Stimulated activated naive CD8-positive, alpha-beta T cell treated with anti-CD3 and anti-CD28 coated beads, Interleukin-15, amount 100 ng/mL, for 72 hours (primary cell): ENCODE results near the gene PDHB.
A peak's percentile ranks its signal among the peaks of the same experiment; 100 is the strongest.

ENCODE experiments used
- ATAC-seq: fragments of 150-1000 bp; cut with Tn5 transposase; 2 replicates; pipeline ENCODE4 v1.10.0; 2021; ENCODE audit warnings: mild to moderate bottlenecking, moderate library complexity
- DNase-seq, 2 donors: peaks; one replicate each; pipeline ENCODE4 v3.0.0; 2021 to 2022
- H3K27ac Mint-ChIP-seq, 2 donors: one replicate each; pipeline ENCODE4 v1.8.0; 2022; ENCODE audit warnings: mild to moderate bottlenecking in 2 of 2, mixed read lengths in 2 of 2, moderate library complexity in 2 of 2
- H3K27me3 Mint-ChIP-seq: one replicate; pipeline ENCODE4 v1.8.0; 2022; ENCODE audit warnings: mixed read lengths
- H3K4me1 Mint-ChIP-seq: one replicate; pipeline ENCODE4 v1.8.0; 2022; ENCODE audit warnings: mild to moderate bottlenecking, mixed read lengths
- H3K4me3 Mint-ChIP-seq, 2 donors: one replicate each; pipeline ENCODE4 v1.8.0; 2022; ENCODE audit warnings: mild to moderate bottlenecking in 2 of 2, mixed read lengths in 2 of 2, moderate library complexity in 1 of 2
- H3K9me3 Mint-ChIP-seq, 2 donors: one replicate each; pipeline ENCODE4 v1.8.0; 2022; ENCODE audit warnings: mixed read lengths in 2 of 2

PDHB gene

GRCh38 chr3:58422756-58423325 lies 10.8 kb downstream of the PDHB start:
- DNase-seq = no peak
- H3K9me3 Mint-ChIP-seq = no peaks in the 10 kb centered on the region
- H3K4me1 Mint-ChIP-seq = no peaks in the 10 kb centered on the region
- H3K27me3 Mint-ChIP-seq = no peaks in the 10 kb centered on the region
- peak overlapping the region in 1 of 2 donors; percentile 7 for H3K27ac Mint-ChIP-seq
- ATAC-seq = no peak
- no peak overlapping the region for H3K4me3 Mint-ChIP-seq

DNA sequence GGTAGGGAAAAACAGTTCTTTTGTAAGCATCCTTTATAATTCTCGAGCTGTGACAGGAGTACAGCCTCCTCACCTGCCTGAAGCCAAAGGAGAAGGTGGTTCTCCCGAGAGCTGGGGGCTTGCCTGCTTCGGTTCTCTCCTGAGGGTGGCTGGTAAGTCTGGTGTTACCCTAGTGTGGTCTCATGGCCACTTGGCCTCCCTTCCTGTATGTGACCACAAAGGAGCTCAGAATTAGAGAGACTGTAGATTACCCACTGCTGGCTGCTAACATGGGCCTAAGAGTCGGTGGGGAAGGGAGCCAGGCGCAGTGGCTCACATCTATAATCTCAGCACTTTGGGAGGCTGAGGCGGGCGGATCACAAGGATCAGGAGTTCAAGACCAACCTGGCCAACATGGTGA lies 12.6 kb downstream of the PDHB start:
- Mint-ChIP-seq H3K9me3 (no peaks in the 10 kb centered on the region), H3K4me1 (no peaks in the 10 kb centered on the region), H3K4me3 (no peak overlapping the region), H3K27ac (peak overlapping the region in 1 of 2 donors; percentile 77), H3K27me3 (no peaks in the 10 kb centered on the region)
- DNase-seq (no peak), ATAC-seq (no peak)

DNA sequence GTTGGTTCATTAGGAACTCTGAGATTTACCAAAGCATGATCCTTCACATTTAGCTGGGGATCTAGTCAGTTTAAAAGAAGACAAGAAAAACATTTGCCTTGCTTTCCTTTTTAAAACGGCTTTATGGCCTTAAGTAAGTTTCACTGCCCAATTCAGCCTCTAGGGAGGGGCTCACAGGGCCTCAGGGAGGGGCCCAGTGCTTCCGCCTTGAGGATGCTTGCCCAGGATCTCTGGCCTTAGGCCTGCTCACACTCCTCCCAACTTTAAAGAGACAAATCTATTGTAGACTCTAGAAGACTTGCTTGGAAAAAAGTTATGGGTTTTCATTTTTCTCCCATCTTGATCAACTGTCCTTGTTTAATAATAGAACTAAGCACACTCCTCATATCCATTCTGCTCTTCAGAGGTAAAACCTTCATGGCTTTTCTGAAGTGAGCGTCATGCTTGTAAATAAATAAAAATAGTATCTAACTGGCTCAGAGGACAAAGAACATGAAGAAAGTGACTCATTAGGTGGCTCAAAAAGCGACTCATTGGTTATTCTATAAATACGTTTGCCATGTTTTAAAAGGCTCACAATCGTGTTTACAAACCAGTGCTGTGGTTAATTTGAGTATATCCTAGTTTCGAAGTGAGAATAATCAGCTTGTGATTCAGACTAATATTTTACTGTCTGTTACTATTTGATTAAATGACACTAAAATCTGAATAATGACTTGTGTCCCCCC lies 13.7 kb downstream of the PDHB start:
- peak overlapping the region in 1 of 2 donors; percentile 63 for H3K27ac Mint-ChIP-seq
- no peak overlapping the region for H3K4me3 Mint-ChIP-seq
- no peaks in the 10 kb centered on the region for H3K9me3 Mint-ChIP-seq
- no peak for ATAC-seq
- H3K27me3 Mint-ChIP-seq = no peaks in the 10 kb centered on the region
- DNase-seq = no peak
- no peaks in the 10 kb centered on the region for H3K4me1 Mint-ChIP-seq

DNA sequence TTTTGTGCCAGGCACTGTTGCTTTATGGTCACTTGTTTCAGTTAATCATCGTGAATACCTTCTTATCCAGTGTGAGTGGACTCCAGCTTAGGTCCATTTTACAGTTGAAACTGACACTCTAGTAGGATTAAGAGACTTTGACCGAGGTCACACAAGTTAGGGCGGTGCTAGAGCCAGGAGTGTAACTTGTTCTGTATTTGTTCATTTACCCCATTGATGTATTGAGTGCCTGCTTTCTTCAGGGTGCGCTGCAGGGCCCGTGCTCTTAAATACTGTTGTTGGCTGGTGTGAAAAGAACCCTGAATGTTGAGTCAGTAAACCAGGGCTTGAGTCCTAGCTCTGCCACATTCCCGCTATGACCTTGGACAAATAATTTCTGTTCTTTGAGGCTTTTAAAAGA lies 15.4 kb downstream of the PDHB start:
- Mint-ChIP-seq H3K27me3 (no peaks in the 10 kb centered on the region), H3K27ac (no peak overlapping the region), H3K9me3 (no peaks in the 10 kb centered on the region), H3K4me1 (peaks cover 6% of the 10 kb centered on the region), H3K4me3 (no peak overlapping the region)
- ATAC-seq = no peak
- DNase-seq = no peak

GRCh38 chr3:58417075-58417474 lies 16.6 kb downstream of the PDHB start:
- Mint-ChIP-seq H3K9me3 (no peaks in the 10 kb centered on the region), H3K27ac (no peak overlapping the region), H3K4me1 (peaks cover 6% of the 10 kb centered on the region), H3K27me3 (no peaks in the 10 kb centered on the region), H3K4me3 (no peak overlapping the region)
- no peak for ATAC-seq
- no peak for DNase-seq

- Mint-ChIP-seq H3K4me1 (peaks cover 6% of the 10 kb centered on the region), H3K27me3 (no peaks in the 10 kb centered on the region), H3K9me3 (no peaks in the 10 kb centered on the region), H3K4me3 (no peak overlapping the region), H3K27ac (no peak overlapping the region)
- ATAC-seq (no peak), DNase-seq (no peak)
Observed at GRCh38 chr3:58416191-58416590, 17.4 kb downstream of the PDHB start.

DNA sequence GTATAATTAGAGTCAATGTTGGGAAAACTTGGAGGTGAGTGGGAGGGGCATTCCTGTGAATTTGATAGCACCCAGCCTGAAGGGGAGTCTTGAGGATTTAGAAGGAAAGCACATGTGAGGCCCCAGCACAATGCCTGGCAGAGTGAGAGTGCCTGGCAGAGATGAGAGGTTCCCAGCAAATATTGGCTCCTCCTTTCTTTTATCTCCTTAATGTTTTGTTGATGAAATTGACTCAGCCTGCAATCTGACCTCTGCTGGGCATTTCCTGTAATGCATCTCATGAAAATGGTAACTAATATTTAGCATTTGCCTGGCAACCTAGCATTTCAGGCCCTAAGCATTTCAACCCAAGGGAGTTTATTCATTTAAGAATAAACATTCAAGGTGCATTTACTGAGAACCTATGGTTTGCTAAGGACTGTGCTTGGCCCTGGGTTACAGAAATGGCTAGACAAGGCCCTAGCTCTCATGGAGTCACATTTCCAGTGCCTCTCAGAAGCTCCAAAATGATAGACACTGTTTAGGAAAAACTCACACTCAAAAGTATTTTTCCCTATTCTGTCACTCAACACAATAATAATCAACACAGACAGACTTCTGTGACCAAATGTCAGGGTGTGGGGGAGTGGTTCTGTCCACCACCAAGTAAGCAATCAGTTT lies 19.0 kb downstream of the PDHB start:
- Mint-ChIP-seq H3K9me3 (no peaks in the 10 kb centered on the region), H3K4me1 (peaks cover 6% of the 10 kb centered on the region), H3K27me3 (no peaks in the 10 kb centered on the region), H3K4me3 (no peak overlapping the region), H3K27ac (peak overlapping the region in 1 of 2 donors; percentile 82)
- peak; percentile 71 for ATAC-seq
- peak; percentile 44 to 45 for DNase-seq

- H3K27ac Mint-ChIP-seq = peak overlapping the region in 1 of 2 donors; percentile 9
- ATAC-seq (peak; percentile 39), DNase-seq (no peak)
- H3K4me3 Mint-ChIP-seq = no peak overlapping the region
- peaks cover 6% of the 10 kb centered on the region for H3K4me1 Mint-ChIP-seq
- H3K9me3 Mint-ChIP-seq = no peaks in the 10 kb centered on the region
- H3K27me3 Mint-ChIP-seq = no peaks in the 10 kb centered on the region
Observed at GRCh38 chr3:58411851-58412830, 21.5 kb downstream of the PDHB start.

- no peak overlapping the region for H3K27ac Mint-ChIP-seq
- no peak overlapping the region for H3K4me3 Mint-ChIP-seq
- H3K27me3 Mint-ChIP-seq = no peaks in the 10 kb centered on the region
- H3K9me3 Mint-ChIP-seq = no peaks in the 10 kb centered on the region
- H3K4me1 Mint-ChIP-seq = peaks cover 6% of the 10 kb centered on the region
- no peak for ATAC-seq
- no peak for DNase-seq
Observed at GRCh38 chr3:58411036-58411435, 22.6 kb downstream of the PDHB start.

GRCh38 chr3:58409663-58410062 lies 24.0 kb downstream of the PDHB start:
- peaks cover 6% of the 10 kb centered on the region for H3K4me1 Mint-ChIP-seq
- no peak for DNase-seq
- H3K27ac Mint-ChIP-seq = no peak overlapping the region
- H3K9me3 Mint-ChIP-seq = no peaks in the 10 kb centered on the region
- H3K4me3 Mint-ChIP-seq = no peak overlapping the region
- ATAC-seq = no peak
- H3K27me3 Mint-ChIP-seq = no peaks in the 10 kb centered on the region

DNA sequence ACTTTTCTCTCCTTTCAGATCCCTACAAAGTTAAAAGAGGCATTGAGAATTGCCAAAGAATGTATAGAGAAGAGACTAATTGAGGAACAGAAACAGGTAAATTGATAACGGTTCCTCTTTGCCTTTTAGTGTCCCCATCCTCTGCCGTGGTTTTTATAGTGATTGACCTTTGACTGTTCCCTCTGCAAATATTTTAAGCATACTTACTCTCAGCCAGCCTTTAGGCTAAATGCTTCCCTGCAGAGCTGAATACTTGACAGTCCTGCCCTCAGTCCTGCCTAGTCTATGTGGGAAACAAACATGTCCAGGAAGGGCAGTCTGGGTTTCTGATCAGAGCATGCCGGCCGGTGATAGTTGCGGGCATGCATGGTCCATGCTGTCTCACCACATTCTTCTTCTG lies 24.7 kb downstream of the PDHB start:
- Mint-ChIP-seq H3K27me3 (no peaks in the 10 kb centered on the region), H3K27ac (peak overlapping the region in 1 of 2 donors; percentile 3), H3K4me3 (no peak overlapping the region), H3K4me1 (no peaks in the 10 kb centered on the region), H3K9me3 (no peaks in the 10 kb centered on the region)
- DNase-seq (no peak), ATAC-seq (no peak)

DNA sequence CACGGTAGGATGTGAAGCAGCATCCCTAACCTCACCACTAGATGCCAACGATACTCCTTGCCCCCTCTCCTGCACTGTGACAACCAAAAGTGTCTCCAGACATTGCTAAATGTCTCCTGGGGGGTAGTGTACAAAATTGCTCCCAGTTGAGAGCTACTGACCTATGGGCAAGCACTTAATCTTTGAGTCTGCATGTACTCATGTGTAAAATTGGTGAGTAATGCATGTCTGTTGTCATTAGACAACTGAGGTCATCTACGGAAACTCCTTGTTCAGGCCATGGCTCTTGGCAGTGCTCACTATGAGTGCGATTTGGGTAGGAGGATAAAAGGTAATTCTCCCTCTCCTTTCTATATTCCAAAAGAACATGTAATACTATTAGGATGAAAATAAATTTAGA lies 29.2 kb downstream of the PDHB start:
- Mint-ChIP-seq H3K9me3 (no peaks in the 10 kb centered on the region), H3K4me3 (no peak overlapping the region), H3K4me1 (no peaks in the 10 kb centered on the region), H3K27ac (peak overlapping the region in 1 of 2 donors; percentile 64), H3K27me3 (no peaks in the 10 kb centered on the region)
- ATAC-seq (no peak), DNase-seq (no peak)

- H3K4me3 Mint-ChIP-seq = no peak overlapping the region
- no peaks in the 10 kb centered on the region for H3K27me3 Mint-ChIP-seq
- no peak overlapping the region for H3K27ac Mint-ChIP-seq
- H3K4me1 Mint-ChIP-seq = no peaks in the 10 kb centered on the region
- H3K9me3 Mint-ChIP-seq = no peaks in the 10 kb centered on the region
- DNase-seq = no peak
- no peak for ATAC-seq
Observed at GRCh38 chr3:58403513-58404109, 30.0 kb downstream of the PDHB start.

DNA sequence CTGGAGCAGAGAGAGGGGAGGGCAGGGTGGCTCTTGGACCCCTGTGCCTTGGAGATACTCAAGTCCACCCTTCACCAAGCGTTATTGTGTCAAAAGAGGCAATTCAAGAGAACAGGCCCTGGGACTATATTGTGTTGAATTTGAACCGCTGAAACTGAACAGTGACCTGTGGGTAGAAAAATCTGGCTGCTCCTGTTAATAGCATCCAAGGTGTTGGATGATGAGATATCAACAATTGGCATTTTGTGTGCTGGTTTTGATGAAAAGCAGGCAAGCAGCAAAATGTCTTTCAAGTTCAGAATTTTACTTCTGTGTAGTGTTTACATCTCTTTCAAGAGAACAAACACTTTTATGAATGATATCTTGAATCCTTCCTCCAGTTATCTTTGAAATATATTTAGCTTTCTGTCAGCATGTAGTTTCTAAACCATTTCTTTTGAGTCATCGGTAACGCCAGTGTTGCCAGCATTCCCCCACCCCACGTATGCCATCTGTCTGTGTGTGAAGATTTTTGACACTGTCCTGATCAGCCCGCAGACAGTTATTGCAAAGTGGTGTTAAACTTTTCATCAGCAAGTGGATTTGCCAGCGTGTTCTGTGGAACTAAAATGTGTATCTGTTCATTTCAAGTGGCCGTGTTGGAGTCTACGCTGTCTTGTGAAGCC lies 34.8 kb downstream of the PDHB start:
- no peaks in the 10 kb centered on the region for H3K4me1 Mint-ChIP-seq
- DNase-seq = no peak
- no peak overlapping the region for H3K27ac Mint-ChIP-seq
- no peak overlapping the region for H3K4me3 Mint-ChIP-seq
- no peaks in the 10 kb centered on the region for H3K9me3 Mint-ChIP-seq
- no peaks in the 10 kb centered on the region for H3K27me3 Mint-ChIP-seq
- ATAC-seq = no peak

GRCh38 chr3:58394339-58394738 lies 39.3 kb downstream of the PDHB start:
- H3K4me3 Mint-ChIP-seq = no peak overlapping the region
- no peaks in the 10 kb centered on the region for H3K9me3 Mint-ChIP-seq
- ATAC-seq = no peak
- H3K27me3 Mint-ChIP-seq = no peaks in the 10 kb centered on the region
- no peak for DNase-seq
- H3K27ac Mint-ChIP-seq = no peak overlapping the region
- H3K4me1 Mint-ChIP-seq = no peaks in the 10 kb centered on the region
